ENCODE data around the gene PLOD2.

GRCh38 chr3:146156095-146156494 lies 4.9 kb downstream of the PLOD2 start:
- TF ChIP-seq CTCF (optimal IDR thresholded peaks at IDR 0.05 in 1 of 3, IDR thresholded peaks at IDR 0.05 in 1 of 3, conservative IDR thresholded peaks at IDR 0.05 in 1 of 3; ENCODE audit: extremely low read depth in 1 of 3, insufficient read depth in 2 of 3, low read length in 3 of 3) (no peak), EZH2 (IDR thresholded peaks at IDR 0.05; ENCODE audit: low read length) (no peak)
